ENCODE data around the gene CRTC2. TPM values are rescaled to one million over a fixed set of nuclear protein-coding genes. Genes with fewer than 3 reads are reported as not detected.
A peak's percentile ranks its signal among the peaks of the same experiment; 100 is the strongest.
"Not testable (repeated sequence)": the region's sequence is repeated elsewhere in the genome, so short reads cannot be mapped to it uniquely, and the experiment has no call there.

The CRTC2 gene
- 100 to 1,000 TPM in 1 of 2 donors, 10 to 100 TPM in 1; 84.9 to 131 TPM for total RNA-seq

- Mint-ChIP-seq H3K4me1 (peaks cover 35% of the 10 kb centered on the region), H3K4me3 (peak within 1 kb of the TSS; percentile 99), H3K27me3 (no peaks in the 10 kb centered on the region)
Measured at GRCh38 chr1:153958111-153958960, at the start of gene CRTC2. CRTC2 (minus strand) TSS chr1:153958612; CDS start chr1:153958497, 115 bp downstream.

GRCh38 chr1:154006136-154006535 lies 47.7 kb upstream of the CRTC2 start:
- H3K27me3 Mint-ChIP-seq: no peaks in the 10 kb centered on the region
- H3K4me1 Mint-ChIP-seq: no peaks in the 10 kb centered on the region
- H3K27ac Mint-ChIP-seq: no peak overlapping the region
- ATAC-seq (replicated peaks): no peak
- H3K36me3 Mint-ChIP-seq (ENCODE audit: low read depth): no peaks in the 10 kb centered on the region
- no peak overlapping the region for H3K4me3 Mint-ChIP-seq
- H3K9me3 Mint-ChIP-seq: no peaks in the 10 kb centered on the region

More at GRCh38 chr1:153958111-153958960, at the start of gene CRTC2:
- peak within 1 kb of the TSS; percentile 90 for H3K27ac Mint-ChIP-seq
- no peaks in the 10 kb centered on the region for H3K9me3 Mint-ChIP-seq
- peak; percentile 84 for ATAC-seq (replicated peaks)
- H3K36me3 Mint-ChIP-seq (ENCODE audit: low read depth): peaks cover 91% of the 10 kb centered on the region

DNA sequence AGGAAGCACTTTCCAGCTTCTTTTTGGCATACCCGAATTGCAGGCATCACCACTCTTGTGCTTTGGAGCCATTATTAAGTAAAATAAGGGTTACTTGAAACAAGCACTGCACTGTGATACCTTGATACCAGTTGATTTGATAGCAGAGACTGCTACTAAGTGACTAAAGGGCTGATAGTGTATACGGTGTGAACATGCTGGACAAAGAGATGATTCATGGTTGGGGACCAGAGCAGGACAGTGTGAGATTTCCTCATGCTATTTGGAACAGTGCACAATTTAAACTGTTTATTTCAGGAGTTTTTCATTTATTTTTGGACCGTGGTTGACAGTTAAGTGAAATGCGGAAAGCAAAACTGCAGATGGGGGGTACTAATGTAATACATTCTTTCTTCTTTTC lies 42.0 kb upstream of the CRTC2 start:
- ATAC-seq (replicated peaks): no peak
- no peaks in the 10 kb centered on the region for H3K27me3 Mint-ChIP-seq

DNA sequence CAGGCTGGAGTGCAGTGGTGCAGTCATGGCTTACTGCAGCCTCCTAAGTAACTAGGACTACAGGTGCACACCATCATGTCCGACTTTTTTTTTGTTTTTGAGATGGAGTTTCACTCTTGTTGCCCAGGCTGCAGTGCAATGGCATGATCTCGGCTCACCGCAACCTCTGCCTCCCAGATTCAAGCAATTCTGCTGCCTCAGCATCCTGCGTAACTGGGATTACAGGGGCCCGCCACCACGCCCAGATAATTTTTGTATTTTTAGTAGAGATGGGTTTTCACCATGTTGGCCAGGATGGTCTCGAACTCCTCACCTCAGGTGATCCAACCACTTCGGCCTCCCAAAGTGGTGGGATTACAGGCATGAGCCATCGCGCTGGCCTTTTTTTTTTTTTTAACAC lies 38.5 kb upstream of the CRTC2 start:
- not testable (repeated sequence) for H3K4me1 Mint-ChIP-seq; H3K4me3 Mint-ChIP-seq; H3K27ac Mint-ChIP-seq; ATAC-seq (replicated peaks); H3K9me3 Mint-ChIP-seq; H3K27me3 Mint-ChIP-seq
- H3K36me3 Mint-ChIP-seq (ENCODE audit: low read depth): peaks cover 41% of the 10 kb centered on the region

More for the DNA sequence above, 42.0 kb upstream of the CRTC2 start:
- no peak overlapping the region for H3K27ac Mint-ChIP-seq
- H3K9me3 Mint-ChIP-seq: no peaks in the 10 kb centered on the region
- peaks cover 6% of the 10 kb centered on the region for H3K36me3 Mint-ChIP-seq (ENCODE audit: low read depth)
- H3K4me1 Mint-ChIP-seq: no peaks in the 10 kb centered on the region
- no peak overlapping the region for H3K4me3 Mint-ChIP-seq

GRCh38 chr1:153995640-153996039 lies 37.2 kb upstream of the CRTC2 start:
- H3K27me3 Mint-ChIP-seq: no peaks in the 10 kb centered on the region
- peaks cover 54% of the 10 kb centered on the region for H3K36me3 Mint-ChIP-seq (ENCODE audit: low read depth)
- no peaks in the 10 kb centered on the region for H3K9me3 Mint-ChIP-seq
- no peak for ATAC-seq (replicated peaks)
- peaks cover 14% of the 10 kb centered on the region for H3K4me1 Mint-ChIP-seq
- no peak overlapping the region for H3K4me3 Mint-ChIP-seq
- H3K27ac Mint-ChIP-seq: peak overlapping the region; percentile 75

DNA sequence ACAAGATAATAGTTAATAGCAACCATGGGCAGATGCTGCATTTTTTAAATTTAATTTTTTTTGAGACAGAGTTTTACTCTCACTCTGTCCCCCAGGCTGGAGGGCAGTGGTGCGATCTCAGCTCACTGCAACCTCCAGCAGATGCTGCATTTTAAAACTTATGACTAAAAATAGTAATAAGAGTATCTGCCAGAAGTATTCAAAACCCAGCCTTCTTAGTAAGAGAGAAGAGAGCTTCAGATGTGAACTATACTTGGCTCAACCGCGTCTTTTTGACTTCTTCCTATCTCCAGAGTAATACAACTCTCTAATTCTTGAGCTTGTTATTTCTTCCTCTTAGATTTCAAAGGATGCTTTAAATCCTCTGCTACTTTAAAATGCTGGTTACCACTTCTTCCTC lies 36.8 kb upstream of the CRTC2 start:
- H3K9me3 Mint-ChIP-seq: no peaks in the 10 kb centered on the region
- ATAC-seq (replicated peaks): no peak
- no peak overlapping the region for H3K4me3 Mint-ChIP-seq
- H3K4me1 Mint-ChIP-seq: peaks cover 18% of the 10 kb centered on the region
- H3K27me3 Mint-ChIP-seq: no peaks in the 10 kb centered on the region
- H3K36me3 Mint-ChIP-seq (ENCODE audit: low read depth): peaks cover 57% of the 10 kb centered on the region
- peak overlapping the region; percentile 75 for H3K27ac Mint-ChIP-seq

GRCh38 chr1:153991806-153992205 lies 33.4 kb upstream of the CRTC2 start:
- Mint-ChIP-seq H3K9me3 (no peaks in the 10 kb centered on the region), H3K36me3 (ENCODE audit: low read depth) (peaks cover 57% of the 10 kb centered on the region), H3K27me3 (no peaks in the 10 kb centered on the region), H3K27ac (peak overlapping the region; percentile 94), H3K4me1 (peaks cover 19% of the 10 kb centered on the region), H3K4me3 (peak overlapping the region; percentile 88)
- no peak for ATAC-seq (replicated peaks)

DNA sequence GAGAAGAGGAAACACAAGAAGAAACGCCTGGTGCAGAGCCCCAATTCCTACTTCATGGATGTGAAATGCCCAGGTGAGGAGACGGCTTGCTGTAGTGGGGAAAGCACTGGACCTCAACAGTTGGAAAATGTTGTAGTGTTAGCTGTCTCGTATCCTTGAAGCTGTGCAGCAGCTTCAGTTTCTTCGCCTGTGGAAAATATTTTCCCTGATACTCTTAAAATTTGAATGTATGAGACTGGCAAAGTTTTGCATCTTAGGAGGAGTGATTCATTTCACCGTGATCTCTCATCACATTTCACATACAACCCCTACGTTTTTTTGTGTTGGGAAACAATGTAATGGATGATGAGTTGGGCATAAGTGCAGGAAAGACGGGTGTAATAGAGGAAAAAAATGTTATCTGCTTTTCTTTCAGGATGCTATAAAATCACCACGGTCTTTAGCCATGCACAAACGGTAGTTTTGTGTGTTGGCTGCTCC lies 32.8 kb upstream of the CRTC2 start:
- Mint-ChIP-seq H3K27me3 (no peaks in the 10 kb centered on the region), H3K36me3 (ENCODE audit: low read depth) (peaks cover 57% of the 10 kb centered on the region), H3K4me3 (peak overlapping the region; percentile 88), H3K4me1 (peaks cover 19% of the 10 kb centered on the region), H3K27ac (peak overlapping the region; percentile 94), H3K9me3 (no peaks in the 10 kb centered on the region)
- no peak for ATAC-seq (replicated peaks)

DNA sequence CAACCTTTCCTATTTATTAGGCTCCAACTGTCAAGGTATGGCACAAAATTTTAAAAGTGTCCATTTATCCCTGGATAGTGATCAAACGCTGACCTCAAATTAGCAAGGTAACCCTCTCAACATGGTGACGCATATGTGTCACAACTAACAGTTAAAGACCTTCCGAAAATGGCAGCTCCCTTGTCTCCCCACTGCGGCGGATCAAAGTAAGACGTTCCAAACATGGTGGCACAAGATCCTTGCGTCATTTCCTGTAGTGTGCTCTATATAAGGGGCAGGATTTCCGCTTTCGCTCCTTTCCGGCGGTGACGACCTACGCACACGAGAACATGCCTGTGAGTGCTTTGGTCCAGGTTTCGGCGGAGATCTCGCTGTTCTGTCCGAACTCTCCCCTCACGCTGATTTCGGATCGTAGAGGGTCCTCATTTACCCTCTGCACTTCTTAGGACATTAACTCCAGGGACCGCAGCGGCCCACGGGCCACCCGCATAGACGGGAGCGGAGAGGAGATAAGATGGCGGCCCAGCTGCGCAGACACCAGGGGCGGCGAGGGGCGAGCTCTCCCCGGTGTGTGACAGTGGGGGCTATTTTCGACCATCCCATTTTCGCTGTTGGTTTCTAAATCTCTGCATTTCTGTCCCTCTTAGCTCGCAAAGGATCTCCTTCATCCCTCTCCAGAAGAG lies 32.2 kb upstream of the CRTC2 start, which contains the start of gene RPS27:
TSS of gene RPS27 (plus strand) at position 295 of the 683 bp plus-strand sequence. CDS start at position 330, 35 bp downstream.
- peak within 1 kb of the TSS; percentile 94 for H3K27ac Mint-ChIP-seq
- H3K9me3 Mint-ChIP-seq: no peaks in the 10 kb centered on the region
- H3K27me3 Mint-ChIP-seq: no peaks in the 10 kb centered on the region
- peaks cover 19% of the 10 kb centered on the region for H3K4me1 Mint-ChIP-seq
- peaks cover 53% of the 10 kb centered on the region for H3K36me3 Mint-ChIP-seq (ENCODE audit: low read depth)
- ATAC-seq (replicated peaks): peak; percentile 94
- peak within 1 kb of the TSS; percentile 88 for H3K4me3 Mint-ChIP-seq

- no peaks in the 10 kb centered on the region for H3K9me3 Mint-ChIP-seq
- peak overlapping the region; percentile 61 for H3K27ac Mint-ChIP-seq
- H3K4me3 Mint-ChIP-seq: peak overlapping the region; percentile 65
- peaks cover 16% of the 10 kb centered on the region for H3K4me1 Mint-ChIP-seq
- no peak for ATAC-seq (replicated peaks)
- peaks cover 23% of the 10 kb centered on the region for H3K36me3 Mint-ChIP-seq (ENCODE audit: low read depth)
- H3K27me3 Mint-ChIP-seq: no peaks in the 10 kb centered on the region
Measured at GRCh38 chr1:153987621-153988020, 29.2 kb upstream of the CRTC2 start.

GRCh38 chr1:153985941-153986761 lies 27.7 kb upstream of the CRTC2 start, which contains the start of gene RAB13:
RAB13 (minus strand) TSS chr1:153986339; CDS start chr1:153986236, 103 bp downstream.
- ATAC-seq (replicated peaks): no peak
- Mint-ChIP-seq H3K9me3 (no peaks in the 10 kb centered on the region), H3K36me3 (ENCODE audit: low read depth) (peaks cover 8% of the 10 kb centered on the region), H3K4me3 (peak within 1 kb of the TSS; percentile 65), H3K4me1 (peaks cover 6% of the 10 kb centered on the region), H3K27me3 (no peaks in the 10 kb centered on the region), H3K27ac (peak within 1 kb of the TSS; percentile 61)

DNA sequence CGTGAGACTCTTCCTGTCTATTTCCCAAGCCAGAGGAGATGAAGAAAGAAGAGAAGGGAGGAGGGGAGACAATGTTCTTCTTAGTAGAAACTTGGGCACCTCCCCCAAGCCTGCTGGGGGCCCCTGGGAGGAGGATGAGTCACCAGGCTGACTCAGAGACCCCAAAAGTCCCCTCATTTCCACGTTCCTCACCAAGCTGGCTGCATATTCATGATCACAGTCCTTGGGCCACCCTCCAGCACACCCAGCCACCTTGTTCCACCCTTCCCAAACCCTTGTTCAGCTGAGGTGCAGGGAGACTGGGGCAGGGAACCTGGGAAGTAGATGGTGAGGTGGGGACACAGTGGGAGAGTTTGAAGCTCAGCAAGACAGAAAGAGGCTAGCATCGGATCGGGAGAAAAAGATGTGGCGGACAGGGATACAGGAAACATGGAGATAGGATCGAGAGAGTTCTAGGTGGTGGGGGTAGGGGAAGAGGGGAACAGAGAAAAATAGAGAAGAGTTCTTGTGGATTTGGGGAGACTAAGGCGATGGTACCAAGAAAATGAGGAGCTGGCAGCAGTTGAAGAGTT lies 27.0 kb upstream of the CRTC2 start:
- Mint-ChIP-seq H3K27me3 (no peaks in the 10 kb centered on the region), H3K4me3 (peak overlapping the region; percentile 28), H3K4me1 (peaks cover 3% of the 10 kb centered on the region), H3K27ac (no peak overlapping the region), H3K9me3 (no peaks in the 10 kb centered on the region), H3K36me3 (ENCODE audit: low read depth) (peaks cover 1% of the 10 kb centered on the region)
- no peak for ATAC-seq (replicated peaks)

DNA sequence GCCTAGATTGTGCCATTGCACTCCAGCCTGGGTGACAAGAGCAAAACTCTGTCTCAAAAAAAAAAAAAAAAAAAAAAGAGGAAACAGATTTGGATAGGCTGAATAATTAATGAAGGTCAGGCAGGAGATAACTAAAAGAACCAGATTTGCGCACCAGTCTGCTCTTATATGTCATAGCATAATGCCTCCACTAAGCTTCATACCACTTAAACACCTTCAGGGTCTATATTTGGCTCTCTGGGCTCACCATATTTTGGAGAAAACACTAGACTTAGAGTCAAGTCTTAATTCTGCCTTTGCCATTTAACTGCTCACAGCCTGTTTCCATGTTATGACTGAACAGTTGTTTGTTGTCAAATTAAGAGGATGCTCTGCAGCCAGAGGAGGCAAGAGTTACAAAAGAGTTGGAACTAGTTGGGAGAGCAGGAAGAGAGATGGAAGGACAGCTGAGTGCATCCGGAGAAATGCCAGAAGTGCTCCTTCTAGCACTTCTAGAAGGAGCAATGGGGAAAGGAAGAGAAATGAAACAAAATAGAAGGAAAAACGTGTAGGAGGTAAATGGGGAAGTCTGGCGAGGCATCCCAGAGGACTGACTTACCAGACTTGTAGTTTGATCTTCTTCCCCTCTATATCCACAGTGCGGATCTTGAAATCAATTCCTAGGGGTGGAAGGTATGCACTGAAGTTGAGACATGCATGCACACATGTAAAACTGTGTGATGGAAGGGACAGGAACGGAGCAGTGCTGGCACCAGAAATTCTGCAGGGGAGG lies 25.9 kb upstream of the CRTC2 start:
- Mint-ChIP-seq H3K9me3 (no peaks in the 10 kb centered on the region), H3K27ac (no peak overlapping the region), H3K4me1 (no peaks in the 10 kb centered on the region), H3K4me3 (no peak overlapping the region), H3K27me3 (no peaks in the 10 kb centered on the region), H3K36me3 (ENCODE audit: low read depth) (no peaks in the 10 kb centered on the region)
- ATAC-seq (replicated peaks): no peak
